T-cell (primary cell): Measurements from ENCODE around the gene CLDN12. TPM values are rescaled to one million over a fixed set of nuclear protein-coding genes. Genes with fewer than 3 reads are reported as not detected.

ENCODE experiments used
- ATAC-seq, 4 experiments: fragments of 200-7000 bp in 3 of 4; fragments of 150-1000 bp in 1 of 4; cut with Tn5 transposase; replicated peaks in 1 of 4; 1 replicate in 3 of 4; 2 replicates in 1 of 4; pipeline ENCODE4 v1.10.0; 2021; ENCODE audit warnings: moderate library complexity in 3 of 4, mild to moderate bottlenecking in 2 of 4, moderate number of reproducible peaks in 1 of 4
- CTCF ChIA-PET, 2 donors: fragments of 300-600 bp; sonication (Branson Sonifier 250); formaldehyde crosslinking; loops; one replicate each; lab custom pipeline; 2022; ENCODE audit warnings: antibody characterized with exemption in 2 of 2; lab: Charles Lee
- POLR2A ChIA-PET, 2 donors: fragments of 300-600 bp; sonication (Branson Sonifier 250); formaldehyde crosslinking; loops; one replicate each; lab custom pipeline; 2022; ENCODE audit warnings: antibody characterized with exemption in 2 of 2; lab: Charles Lee
- DNase-seq, 35 experiments: peaks; one replicate each; pipeline versions ENCODE4 v3.0.0 to v3.0.0-alpha.2; 2013 to 2023
- H3K27ac ChIP-seq: one replicate; pipeline ENCODE4 v1.5.1; 2013; ENCODE audit warnings: low read length
- H3K27me3 ChIP-seq, 2 experiments: replicated peaks in 1 of 2; 1 replicate in 1 of 2; 2 replicates in 1 of 2; pipeline versions ENCODE4 v1.6.1 to v1.7.0; 2013; ENCODE audit warnings: low read length in 1 of 2, mixed read lengths in 1 of 2; ENCODE audit not compliant: control insufficient read depth in 2 of 2, insufficient read depth in 2 of 2; ENCODE audit errors: extremely low read depth in 1 of 2
- H3K36me3 ChIP-seq, 2 donors: 1 replicate in 1 of 2; 2 replicates in 1 of 2; pipeline versions ENCODE4 v1.6.1 to v1.7.0; 2013; ENCODE audit warnings: low read length in 1 of 2; ENCODE audit not compliant: control insufficient read depth in 2 of 2, insufficient read depth in 1 of 2; ENCODE audit errors: extremely low read depth in 1 of 2
- H3K4me1 ChIP-seq, 2 experiments: 1 replicate in 1 of 2; 2 replicates in 1 of 2; pipeline versions ENCODE4 v1.6.1 to v1.7.0; 2013; ENCODE audit warnings: low read length in 2 of 2, mixed read lengths in 1 of 2; ENCODE audit not compliant: insufficient read depth in 2 of 2, control insufficient read depth in 1 of 2; ENCODE audit errors: extremely low read depth in 1 of 2
- H3K4me3 ChIP-seq, 2 donors: 1 replicate in 1 of 2; 2 replicates in 1 of 2; pipeline versions ENCODE4 v1.5.1 to v1.7.0; 2013; ENCODE audit warnings: mild to moderate bottlenecking in 2 of 2, low read length in 1 of 2, moderate library complexity in 1 of 2; ENCODE audit not compliant: control insufficient read depth in 1 of 2; ENCODE audit errors: extremely low read depth in 1 of 2
- H3K9me3 ChIP-seq: 2 replicates; pipeline ENCODE4 v1.7.0; 2013
- H3K27ac Mint-ChIP-seq, 2 donors: one replicate each; pipeline ENCODE4 v1.8.0; 2020 to 2021; ENCODE audit warnings: mild to moderate bottlenecking in 2 of 2, mixed read lengths in 2 of 2
- H3K27me3 Mint-ChIP-seq, 2 donors: one replicate each; pipeline ENCODE4 v1.8.0; 2021 to 2022; ENCODE audit warnings: mixed read lengths in 2 of 2
- H3K36me3 Mint-ChIP-seq: one replicate; pipeline ENCODE4 v1.8.0; 2021; ENCODE audit warnings: mixed read lengths
- H3K4me1 Mint-ChIP-seq, 3 donors: one replicate each; pipeline ENCODE4 v1.8.0; 2020 to 2022; ENCODE audit warnings: mixed read lengths in 3 of 3, mild to moderate bottlenecking in 1 of 3
- H3K4me3 Mint-ChIP-seq, 3 donors: one replicate each; pipeline ENCODE4 v1.8.0; 2020 to 2022; ENCODE audit warnings: mild to moderate bottlenecking in 3 of 3, mixed read lengths in 3 of 3, moderate library complexity in 3 of 3
- H3K9me3 Mint-ChIP-seq, 3 donors: one replicate each; pipeline ENCODE4 v1.8.0; 2020 to 2022; ENCODE audit warnings: mixed read lengths in 3 of 3
- WGBS: methylation state at CpG from one replicate; pipeline ENCODE4 v1.1.5; 2013; ENCODE audit warnings: missing lambda C conversion rate; ENCODE audit not compliant: insufficient coverage; 5-methylcytosine and 5-hydroxymethylcytosine counted together
- total RNA-seq, 35 experiments: library from RNA in 6 of 35; stranded (reverse) in 6 of 35; fragments of 120-200 nt in 1 of 35; gene quantifications; one replicate each; pipeline versions ENCODE4 v1.2.1 to v1.2.4 and lab custom pipeline; 2013 to 2026

Gene CLDN12
- total RNA-seq (1 to 10 TPM; 1.8 to 3.7 (median 2.3) TPM), total RNA-seq (lab: John Stamatoyannopoulos, UW) (0.45 to 3.9 (median 1.9) reads per million in 29 experiments)
- 3.0 TPM for total RNA-seq (2013)

GRCh38 chr7:90403174-90404113, at the start of gene CLDN12:
Gene CLDN12, plus strand, starts transcription at chr7:90403461. Its CDS starts 9,216 bp downstream, at chr7:90412677.
- Histone ChIP-seq H3K27me3 (no peaks in the 10 kb centered on the region), H3K4me1 (peaks cover 9 to 12% of the 10 kb centered on the region in 2 experiments), H3K4me3 (peak within 1 kb of the TSS; percentile 89 to 99), H3K36me3 (no peaks in the 10 kb centered on the region), H3K27ac (peak within 1 kb of the TSS; percentile 75), H3K9me3 (no peaks in the 10 kb centered on the region)
- H3K36me3 Mint-ChIP-seq, result peaks cover 5% of the 10 kb centered on the region
- H3K4me3 Mint-ChIP-seq, result peak within 1 kb of the TSS; percentile 89 to 96 (median 96)
- ChIA-PET POLR2A (interaction anchor here (0.7 to 1.8 kb wide), 3 partner anchors 58 to 176 kb away, joined by 3 to 16 read pairs (median 4); no protein-coding TSS in a partner anchor), CTCF (interaction anchor here (0.6 to 1.7 kb wide), 6 partner anchors 14 to 1622 kb away, joined by 3 to 14 read pairs (median 5); no protein-coding TSS in a partner anchor)
- peak within 1 kb of the TSS; percentile 79 to 88 for H3K27ac Mint-ChIP-seq
- 0% methylated on average over 24 of the region's 35 CpGs for WGBS
- DNase-seq (peak; percentile 13 to 89 (median 77)), ATAC-seq (peak; percentile 91 to 98 (median 96))
- H3K9me3 Mint-ChIP-seq, result peaks cover 7 to 22% (median 10%) of the 10 kb centered on the region in 3 donors
- peaks cover 0 to 1% of the 10 kb centered on the region in 2 donors for H3K27me3 Mint-ChIP-seq
- peaks cover 14 to 22% (median 17%) of the 10 kb centered on the region in 3 donors for H3K4me1 Mint-ChIP-seq

GRCh38 chr7:90383422-90383821, 19.8 kb upstream of the CLDN12 start:
- no peaks in the 10 kb centered on the region for H3K27me3 Mint-ChIP-seq
- H3K27ac Mint-ChIP-seq, result no peak overlapping the region
- H3K4me3 ChIP-seq, result no peak overlapping the region
- no peaks in the 10 kb centered on the region for H3K9me3 ChIP-seq
- no peaks in the 10 kb centered on the region for H3K9me3 Mint-ChIP-seq
- H3K36me3 ChIP-seq, result peaks cover 8 to 64% of the 10 kb centered on the region in 2 donors
- ChIA-PET CTCF (no interaction called here), POLR2A (interaction anchor here (0.5 kb wide), 2 partner anchors 16 to 139 kb away, joined by 3 to 6 read pairs; no protein-coding TSS in a partner anchor)
- H3K4me1 Mint-ChIP-seq, result no peaks in the 10 kb centered on the region
- H3K4me1 ChIP-seq, result no peaks in the 10 kb centered on the region
- WGBS, result no CpG with 5 or more reads among the region's 1 CpG
- DNase-seq, result no peak
- no peak for ATAC-seq
- no peak overlapping the region for H3K27ac ChIP-seq
- H3K36me3 Mint-ChIP-seq, result peaks cover 66% of the 10 kb centered on the region
- H3K27me3 ChIP-seq, result no peaks in the 10 kb centered on the region
- no peak overlapping the region for H3K4me3 Mint-ChIP-seq

GRCh38 chr7:90383861-90384260, 19.4 kb upstream of the CLDN12 start:
- no peak for DNase-seq
- no peak overlapping the region for H3K27ac ChIP-seq
- Mint-ChIP-seq H3K27me3 (no peaks in the 10 kb centered on the region), H3K27ac (no peak overlapping the region), H3K4me3 (no peak overlapping the region), H3K36me3 (peaks cover 64% of the 10 kb centered on the region), H3K9me3 (no peaks in the 10 kb centered on the region), H3K4me1 (no peaks in the 10 kb centered on the region)
- no peak for ATAC-seq
- 90% methylated on average over 2 of the region's 3 CpGs for WGBS
- POLR2A ChIA-PET, result interaction anchor here in 1 of 2 donors (0.5 kb wide), 1 partner anchor 16 kb away, joined by 3 read pairs; no protein-coding TSS in a partner anchor
- no peaks in the 10 kb centered on the region for H3K9me3 ChIP-seq
- H3K36me3 ChIP-seq, result peaks cover 8 to 61% of the 10 kb centered on the region in 2 donors
- no peaks in the 10 kb centered on the region for H3K27me3 ChIP-seq
- H3K4me3 ChIP-seq, result no peak overlapping the region
- no peaks in the 10 kb centered on the region for H3K4me1 ChIP-seq
- CTCF ChIA-PET, result no interaction called here

- no peak for DNase-seq
- no peak overlapping the region for H3K4me3 Mint-ChIP-seq
- H3K9me3 Mint-ChIP-seq, result no peaks in the 10 kb centered on the region
- H3K27ac Mint-ChIP-seq, result no peak overlapping the region
- CTCF ChIA-PET, result no interaction called here
- H3K4me1 ChIP-seq, result no peaks in the 10 kb centered on the region
- no peaks in the 10 kb centered on the region for H3K27me3 Mint-ChIP-seq
- H3K27me3 ChIP-seq, result no peaks in the 10 kb centered on the region
- H3K27ac ChIP-seq, result no peak overlapping the region
- peaks cover 3 to 55% of the 10 kb centered on the region in 2 donors for H3K36me3 ChIP-seq
- H3K4me3 ChIP-seq, result no peak overlapping the region
- no peaks in the 10 kb centered on the region for H3K4me1 Mint-ChIP-seq
- peaks cover 61% of the 10 kb centered on the region for H3K36me3 Mint-ChIP-seq
- no peak for ATAC-seq
- POLR2A ChIA-PET, result no interaction called here
- H3K9me3 ChIP-seq, result no peaks in the 10 kb centered on the region
Measured at GRCh38 chr7:90384433-90384832, 18.8 kb upstream of the CLDN12 start.

GRCh38 chr7:90387470-90388240, 15.6 kb upstream of the CLDN12 start:
- Mint-ChIP-seq H3K36me3 (peaks cover 49% of the 10 kb centered on the region), H3K27ac (no peak overlapping the region), H3K4me3 (no peak overlapping the region), H3K9me3 (peaks cover 0 to 7% (median 5%) of the 10 kb centered on the region in 3 donors), H3K27me3 (no peaks in the 10 kb centered on the region), H3K4me1 (peaks cover 0 to 6% (median 0%) of the 10 kb centered on the region in 3 donors)
- WGBS, result no CpG with 5 or more reads among the region's 2 CpGs
- no peak overlapping the region for H3K4me3 ChIP-seq
- peaks cover 0 to 34% of the 10 kb centered on the region in 2 donors for H3K36me3 ChIP-seq
- ATAC-seq, result no peak
- ChIA-PET CTCF (no interaction called here), POLR2A (interaction anchor here (0.5 to 0.6 kb wide), 2 partner anchors 1720 to 1758 kb away, joined by 3 read pairs; no protein-coding TSS in a partner anchor)
- DNase-seq, result no peak
- no peaks in the 10 kb centered on the region for H3K9me3 ChIP-seq
- H3K27me3 ChIP-seq, result no peaks in the 10 kb centered on the region
- no peaks in the 10 kb centered on the region for H3K4me1 ChIP-seq
- no peak overlapping the region for H3K27ac ChIP-seq

GRCh38 chr7:90390926-90391325, 12.3 kb upstream of the CLDN12 start:
- Mint-ChIP-seq H3K27ac (no peak overlapping the region), H3K4me1 (peaks cover 0 to 6% (median 0%) of the 10 kb centered on the region in 3 donors), H3K9me3 (peaks cover 7 to 22% (median 16%) of the 10 kb centered on the region in 3 donors), H3K4me3 (no peak overlapping the region), H3K27me3 (no peaks in the 10 kb centered on the region), H3K36me3 (peaks cover 22% of the 10 kb centered on the region)
- H3K27ac ChIP-seq, result no peak overlapping the region
- H3K4me3 ChIP-seq, result no peak overlapping the region
- H3K27me3 ChIP-seq, result no peaks in the 10 kb centered on the region
- H3K4me1 ChIP-seq, result no peaks in the 10 kb centered on the region
- CTCF ChIA-PET, result interaction anchor here in 1 of 2 donors (0.5 kb wide), 1 partner anchor 13 kb away, joined by 3 read pairs; no protein-coding TSS in a partner anchor
- no peaks in the 10 kb centered on the region for H3K9me3 ChIP-seq
- H3K36me3 ChIP-seq, result peaks cover 0 to 10% of the 10 kb centered on the region in 2 donors
- POLR2A ChIA-PET, result no interaction called here
- ATAC-seq (no peak), DNase-seq (no peak)
